Prostate gland (tissue), 2 donors: ENCODE results near the gene USP40. TPM values are rescaled to one million over a fixed set of nuclear protein-coding genes. Genes with fewer than 3 reads are reported as not detected.

ENCODE experiments used
- DNase-seq: peaks from one replicate; pipeline ENCODE4 v3.0.0-alpha.2; 2019; ENCODE audit warnings: low spot score
- H3K27ac ChIP-seq, 2 donors: fragments of 200-600 bp; sonication (generic); 2 replicates each; pipeline ENCODE4 v1.5.1; 2017 to 2019
- H3K27me3 ChIP-seq: fragments of 200-600 bp; sonication (generic); replicated peaks from 2 replicates; pipeline ENCODE4 v1.5.1; 2019; ENCODE audit not compliant: insufficient read depth
- H3K36me3 ChIP-seq, 2 donors: fragments of 200-600 bp; sonication (generic); 1 replicate in 1 of 2; 2 replicates in 1 of 2; pipeline versions ENCODE4 v1.5.1 to v1.8.1; 2017 to 2019
- H3K4me1 ChIP-seq: fragments of 200-600 bp; sonication (generic); replicated peaks from 2 replicates; pipeline ENCODE4 v1.5.1; 2019
- H3K4me3 ChIP-seq, 2 donors: fragments of 200-600 bp; sonication (generic); 2 replicates each; pipeline ENCODE4 v1.5.1; 2017 to 2019
- H3K9me3 ChIP-seq: fragments of 200-600 bp; sonication (generic); 2 replicates; pipeline ENCODE4 v1.5.1; 2017
- CTCF ChIP-seq, 4 experiments: fragments of 200-600 bp in 2 of 4; fragments of 450-650 bp in 2 of 4; sonication (generic) in 2 of 4; IDR thresholded peaks; 1 replicate in 3 of 4; 2 replicates in 1 of 4; pipeline ENCODE4 v1.5.1; 2016 to 2019; ENCODE audit warnings: antibody characterized with exemption in 4 of 4, mild to moderate bottlenecking in 2 of 4, moderate library complexity in 2 of 4
- POLR2A ChIP-seq: fragments of 450-650 bp; IDR thresholded peaks from one replicate; pipeline ENCODE4 v1.6.1; 2016; ENCODE audit warnings: antibody characterized with exemption, mild to moderate bottlenecking
- POLR2AphosphoS5 ChIP-seq: sonication (generic); formaldehyde crosslinking; IDR thresholded peaks from one replicate; pipeline ENCODE4 v1.6.1; 2017; ENCODE audit warnings: antibody characterized with exemption
- WGBS: methylation state at CpG from one replicate; pipeline ENCODE4 v1.1.5; 2018; 5-methylcytosine and 5-hydroxymethylcytosine counted together
- intact Hi-C: fragments of 100-400 bp; cut with DNase I; formaldehyde crosslinking; loops from one replicate; pipeline ENCODE4 v1.14.2; 2022
- total RNA-seq, 2 donors: library from RNA; depleted of rRNA; stranded (reverse); fragments of >200 nt; gene quantifications; one replicate each; pipeline ENCODE4 v1.1.0, GENCODE V29; 2016

Gene USP40
- total RNA-seq, result 10 to 100 TPM; 45.1 to 50.2 TPM

DNA sequence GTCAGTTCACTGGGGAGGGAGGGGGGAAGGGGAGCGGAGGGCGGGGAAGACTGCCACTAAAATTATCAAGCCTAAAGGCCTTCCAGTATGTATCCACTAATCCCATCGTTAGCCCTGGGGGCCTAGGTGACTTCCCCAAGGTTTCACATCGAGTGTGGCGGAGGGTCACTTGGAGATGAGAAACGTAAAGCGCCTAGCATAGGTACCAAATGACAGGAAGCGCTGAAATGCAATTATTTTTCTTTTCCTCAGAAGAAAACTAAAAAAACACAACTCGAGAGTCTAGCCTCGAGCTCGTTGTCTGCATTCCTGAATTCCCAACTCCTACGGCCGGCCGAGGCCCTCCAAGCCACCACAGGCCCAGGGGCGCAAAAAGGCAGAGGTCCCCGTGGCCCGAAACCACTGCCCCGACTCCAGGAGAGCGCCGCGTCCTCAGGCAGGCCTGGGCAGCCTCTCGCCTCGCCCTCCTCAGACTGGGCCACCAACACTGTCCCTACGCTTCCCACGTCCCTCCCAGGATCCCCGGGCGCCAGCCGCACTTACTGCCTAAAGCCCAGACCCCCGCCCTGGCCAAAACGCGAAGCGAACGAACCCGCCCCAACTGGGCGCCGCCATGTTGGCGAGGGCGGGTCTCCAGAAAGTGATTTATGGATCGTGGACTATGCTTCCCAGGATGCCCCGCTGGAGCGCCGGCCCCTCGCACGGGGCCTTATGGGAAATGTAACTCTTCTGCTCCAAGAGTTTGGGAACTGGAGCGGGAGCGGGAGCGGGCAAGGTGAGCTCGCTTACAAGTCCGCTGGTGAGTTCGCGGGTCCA is at the start of gene USP40:
TSS of gene USP40 (minus strand) at position 642 of the 816 bp plus-strand sequence. CDS start 1,228 bp downstream, outside the sequence.
- Histone ChIP-seq H3K27me3 (no peaks in the 10 kb centered on the region), H3K27ac (peak within 1 kb of the TSS; percentile 93 to 96), H3K9me3 (no peaks in the 10 kb centered on the region), H3K36me3 (no peaks in the 10 kb centered on the region), H3K4me3 (peak within 1 kb of the TSS; percentile 93 to 96), H3K4me1 (no peaks in the 10 kb centered on the region)
- TF ChIP-seq POLR2A (peak; percentile 74), POLR2AphosphoS5 (peak; percentile 93), CTCF (IDR thresholded peaks at IDR 0.05) (no peak)
- intact Hi-C loops, result no loop called here
- peak; percentile 85 for DNase-seq
- under 1% methylated on average over 47 of the region's 51 CpGs for WGBS

DNA sequence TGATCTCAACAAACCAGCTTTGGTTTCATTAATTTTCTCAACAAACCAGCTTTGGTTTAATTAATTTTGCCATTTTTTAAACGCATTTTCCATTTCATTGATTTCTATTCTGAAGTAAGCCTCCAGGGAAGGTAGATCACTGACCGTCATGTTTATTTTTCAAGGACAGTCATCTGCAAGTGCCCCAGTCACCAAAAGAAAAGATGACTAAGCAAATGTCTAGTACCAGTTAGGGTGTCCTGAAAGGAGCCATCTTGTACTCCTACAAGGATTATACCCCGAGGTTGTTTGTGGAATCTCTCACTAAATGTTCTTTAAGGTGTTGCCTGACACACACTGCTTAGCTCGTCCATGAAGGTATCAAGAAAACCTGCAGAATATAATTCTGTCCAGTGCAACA is 44.7 kb upstream of the USP40 start:
- H3K27ac ChIP-seq, result no peak overlapping the region
- 72% methylated on average over 4 of the region's 4 CpGs for WGBS
- H3K36me3 ChIP-seq, result no peaks in the 10 kb centered on the region
- intact Hi-C loops, result no loop called here
- no peak overlapping the region for H3K4me3 ChIP-seq
- H3K27me3 ChIP-seq, result no peaks in the 10 kb centered on the region
- DNase-seq, result no peak
- no peaks in the 10 kb centered on the region for H3K9me3 ChIP-seq
- H3K4me1 ChIP-seq, result no peaks in the 10 kb centered on the region
- no peak for TF ChIP-seq CTCF (IDR thresholded peaks at IDR 0.05)
- no peak for TF ChIP-seq POLR2AphosphoS5

DNA sequence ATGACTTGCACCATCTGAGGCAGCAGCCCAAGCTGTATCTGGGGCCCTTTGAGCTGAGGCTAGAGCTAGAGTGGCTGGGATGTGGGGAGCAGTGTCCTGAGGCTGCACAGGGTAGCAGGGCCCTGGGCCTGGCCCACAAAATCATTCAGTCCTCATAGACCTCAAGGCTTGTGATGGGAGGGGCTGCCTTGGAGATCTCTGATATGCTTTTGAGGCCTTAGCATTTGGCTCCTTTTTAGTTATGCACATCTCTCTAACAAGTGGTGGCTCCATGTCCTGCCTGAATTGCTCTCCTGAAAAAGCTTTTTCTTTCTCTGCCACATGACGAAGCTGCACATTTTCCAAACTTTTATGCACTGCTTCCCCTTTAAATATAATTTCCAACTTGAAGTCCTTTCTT is 39.1 kb upstream of the USP40 start:
- intact Hi-C loops, result no loop called here
- TF ChIP-seq POLR2AphosphoS5, result no peak
- no peak for TF ChIP-seq POLR2A
- TF ChIP-seq CTCF (IDR thresholded peaks at IDR 0.05), result no peak
- Histone ChIP-seq H3K27ac (no peak overlapping the region), H3K4me1 (no peaks in the 10 kb centered on the region), H3K4me3 (no peak overlapping the region), H3K9me3 (no peaks in the 10 kb centered on the region), H3K36me3 (no peaks in the 10 kb centered on the region), H3K27me3 (no peaks in the 10 kb centered on the region)
- 94% methylated on average over 1 of the region's 1 CpG for WGBS
- no peak for DNase-seq

DNA sequence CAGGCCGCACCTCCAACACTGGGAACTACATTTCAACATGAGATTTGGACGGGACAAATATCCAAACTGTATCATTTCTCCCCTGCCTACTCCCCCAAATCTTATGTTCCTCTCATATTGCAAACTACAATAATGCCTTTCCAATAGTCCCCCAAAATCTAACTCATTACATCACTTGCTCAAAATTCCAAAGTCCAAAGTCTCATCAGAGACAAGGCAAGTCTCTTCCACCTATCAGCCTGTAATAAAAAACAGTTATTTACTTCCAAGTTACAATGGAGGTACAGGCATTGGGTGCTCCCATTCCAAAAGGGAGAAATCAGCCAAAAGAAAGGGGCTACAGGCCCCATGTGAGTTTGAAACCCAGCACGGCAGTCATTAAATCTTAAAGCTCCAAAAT is 38.2 kb upstream of the USP40 start:
- H3K36me3 ChIP-seq, result no peaks in the 10 kb centered on the region
- no peak overlapping the region for H3K27ac ChIP-seq
- H3K4me3 ChIP-seq, result no peak overlapping the region
- no peaks in the 10 kb centered on the region for H3K9me3 ChIP-seq
- intact Hi-C loops, result no loop called here
- TF ChIP-seq POLR2AphosphoS5 (no peak), POLR2A (no peak), CTCF (IDR thresholded peaks at IDR 0.05) (no peak)
- no peaks in the 10 kb centered on the region for H3K4me1 ChIP-seq
- H3K27me3 ChIP-seq, result no peaks in the 10 kb centered on the region
- 93% methylated on average over 3 of the region's 3 CpGs for WGBS
- DNase-seq, result no peak

GRCh38 chr2:233603520-233603919 is 36.9 kb upstream of the USP40 start:
- WGBS, result 81% methylated on average over 4 of the region's 4 CpGs
- Histone ChIP-seq H3K27me3 (no peaks in the 10 kb centered on the region), H3K9me3 (no peaks in the 10 kb centered on the region), H3K4me3 (no peak overlapping the region), H3K4me1 (no peaks in the 10 kb centered on the region), H3K36me3 (no peaks in the 10 kb centered on the region), H3K27ac (no peak overlapping the region)
- no peak for DNase-seq
- TF ChIP-seq POLR2AphosphoS5 (no peak), POLR2A (no peak), CTCF (IDR thresholded peaks at IDR 0.05) (no peak)
- intact Hi-C loops, result no loop called here
